CD4-positive, alpha-beta T cell (primary cell): ENCODE measurements around the gene FAM180A. TPM values are rescaled to one million over a fixed set of nuclear protein-coding genes. Genes with fewer than 3 reads are reported as not detected.

Experiments used
- ATAC-seq: fragments of 200-7000 bp; cut with Tn5 transposase; one replicate; pipeline ENCODE4 v1.10.0; 2022; ENCODE audit warnings: mild to moderate bottlenecking; ENCODE audit not compliant: poor library complexity
- CTCF ChIA-PET: fragments of 350-600 bp; sonication (Branson Sonifier 250); formaldehyde crosslinking; loops from one replicate; lab custom pipeline; 2021; ENCODE audit warnings: antibody characterized with exemption, inconsistent platforms; lab: Charles Lee
- POLR2A ChIA-PET: fragments of 350-600 bp; sonication (Branson Sonifier 250); formaldehyde crosslinking; loops from one replicate; lab custom pipeline; 2021; ENCODE audit warnings: antibody characterized with exemption, inconsistent platforms; lab: Charles Lee
- DNase-seq, 14 experiments: peaks; one replicate each; pipeline ENCODE4 v3.0.0-alpha.2; 2013 to 2020; ENCODE audit warnings: mixed read lengths in 2 of 14
- H3K27ac ChIP-seq, 2 donors: one replicate each; pipeline versions ENCODE4 v1.5.1 to v1.7.0; 2013; ENCODE audit warnings: low read length in 2 of 2, low read depth in 1 of 2, mild to moderate bottlenecking in 1 of 2
- H3K27me3 ChIP-seq, 2 experiments: 1 replicate in 1 of 2; 2 replicates in 1 of 2; pipeline versions ENCODE4 v1.6.1 to v1.7.0; 2013; ENCODE audit warnings: low read length in 2 of 2, control low read depth in 1 of 2, mild to moderate bottlenecking in 1 of 2, moderate library complexity in 1 of 2; ENCODE audit not compliant: insufficient read depth in 2 of 2, control insufficient read depth in 1 of 2
- H3K36me3 ChIP-seq: one replicate; pipeline ENCODE4 v1.6.1; 2013; ENCODE audit warnings: low read length, control low read depth; ENCODE audit not compliant: insufficient read depth
- H3K4me1 ChIP-seq: one replicate; pipeline ENCODE4 v1.6.1; 2013; ENCODE audit warnings: low read length, control low read depth; ENCODE audit not compliant: insufficient read depth
- H3K4me3 ChIP-seq: one replicate; pipeline ENCODE4 v1.5.1; 2013; ENCODE audit warnings: mild to moderate bottlenecking, low read length, moderate library complexity
- H3K9me3 ChIP-seq, 2 experiments: 1 replicate in 1 of 2; 2 replicates in 1 of 2; pipeline versions ENCODE4 v1.6.1 to v1.7.0; 2013; ENCODE audit warnings: low read length in 2 of 2, mild to moderate bottlenecking in 2 of 2, control low read depth in 1 of 2, moderate library complexity in 1 of 2; ENCODE audit not compliant: control insufficient read depth in 1 of 2, insufficient read depth in 1 of 2
- H3K27ac Mint-ChIP-seq: one replicate; pipeline ENCODE4 v1.8.0; 2020; ENCODE audit warnings: mixed read lengths
- H3K27me3 Mint-ChIP-seq: one replicate; pipeline ENCODE4 v1.8.0; 2021; ENCODE audit warnings: mixed read lengths
- H3K36me3 Mint-ChIP-seq: one replicate; pipeline ENCODE4 v1.8.0; 2021; ENCODE audit warnings: low read depth, mixed read lengths
- H3K4me1 Mint-ChIP-seq: one replicate; pipeline ENCODE4 v1.8.0; 2021; ENCODE audit warnings: low read depth, mixed read lengths
- H3K4me3 Mint-ChIP-seq: one replicate; pipeline ENCODE4 v1.8.0; 2020; ENCODE audit warnings: mild to moderate bottlenecking, mixed read lengths
- H3K9me3 Mint-ChIP-seq: one replicate; pipeline ENCODE4 v1.8.0; 2020; ENCODE audit warnings: mixed read lengths
- intact Hi-C, 2 experiments: fragments of 100-400 bp; cut with DNase I in 1 of 2; cut with micrococcal nuclease in 1 of 2; formaldehyde crosslinking; loops; one replicate each; pipeline versions ENCODE4 v1.15.1 to v1.9.0; 2023 to 2025; cut with DNase I, micrococcal nuclease
- total RNA-seq, 174 experiments: library from RNA in 2 of 174; stranded (reverse) in 2 of 174; gene quantifications; one replicate each; pipeline ENCODE4 v1.2.3 and lab custom pipeline; 2021 to 2026
- TF ChIP-seq, protein P1 (sequence below): fragments of 200-600 bp; IDR thresholded peaks from one replicate; pipeline ENCODE4 v1.8.0; 2022; ENCODE audit warnings: antibody characterized with exemption, mild to moderate bottlenecking

Gene FAM180A
- total RNA-seq, 2 experiments from 2014 or later = not detected

DNA sequence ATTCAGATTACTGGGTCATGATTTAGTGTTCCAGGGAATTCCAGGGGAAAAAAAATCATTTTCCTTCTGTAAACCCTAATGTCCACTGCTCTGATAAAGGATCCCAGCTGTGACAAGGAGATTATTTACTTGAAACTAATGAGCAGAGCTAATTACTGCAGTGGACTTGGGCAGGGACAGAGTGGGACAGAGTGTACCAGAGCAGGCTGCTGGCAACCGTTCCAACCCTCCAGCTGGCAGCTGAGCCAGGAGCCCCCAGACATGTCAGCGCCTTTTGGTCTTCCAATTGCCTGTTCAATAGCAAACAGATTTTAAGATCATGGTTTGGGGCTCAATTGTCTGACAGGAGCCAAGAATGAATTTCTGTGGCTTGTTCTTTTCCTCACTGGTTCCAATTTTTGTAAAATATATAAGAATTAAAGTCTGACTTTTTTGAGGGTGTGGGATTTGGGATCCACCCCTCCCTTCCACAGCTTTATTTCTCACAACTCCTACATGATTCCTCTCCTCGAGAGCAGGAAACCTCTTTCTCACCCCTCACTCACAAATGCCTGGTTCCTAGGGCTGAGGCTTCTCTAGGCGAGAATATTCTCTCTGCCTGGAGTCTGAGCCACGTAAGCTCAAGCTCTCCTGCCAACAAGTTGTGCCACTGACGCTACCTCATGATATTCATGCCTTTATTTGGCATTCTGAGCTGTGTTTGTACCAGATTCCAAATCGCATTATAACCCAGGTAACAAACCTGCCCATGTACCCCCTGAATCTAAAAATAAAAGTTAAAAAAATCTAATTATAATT lies 20.6 kb upstream of the FAM180A start:
- H3K27me3 ChIP-seq = peaks cover 0 to 4% of the 10 kb centered on the region in 2 experiments
- peaks cover 36% of the 10 kb centered on the region for H3K27me3 Mint-ChIP-seq
- H3K4me3 Mint-ChIP-seq = no peak overlapping the region
- ChIA-PET CTCF (no interaction called here), POLR2A (no interaction called here)
- H3K4me3 ChIP-seq = no peak overlapping the region
- H3K9me3 Mint-ChIP-seq = no peaks in the 10 kb centered on the region
- no peaks in the 10 kb centered on the region for H3K4me1 ChIP-seq
- H3K27ac Mint-ChIP-seq = no peak overlapping the region
- H3K27ac ChIP-seq = no peak overlapping the region
- ATAC-seq (no peak), DNase-seq (no peak)
- no peaks in the 10 kb centered on the region for H3K36me3 Mint-ChIP-seq
- H3K36me3 ChIP-seq = no peaks in the 10 kb centered on the region
- no peaks in the 10 kb centered on the region for H3K9me3 ChIP-seq
- TF ChIP-seq, protein P1, sequence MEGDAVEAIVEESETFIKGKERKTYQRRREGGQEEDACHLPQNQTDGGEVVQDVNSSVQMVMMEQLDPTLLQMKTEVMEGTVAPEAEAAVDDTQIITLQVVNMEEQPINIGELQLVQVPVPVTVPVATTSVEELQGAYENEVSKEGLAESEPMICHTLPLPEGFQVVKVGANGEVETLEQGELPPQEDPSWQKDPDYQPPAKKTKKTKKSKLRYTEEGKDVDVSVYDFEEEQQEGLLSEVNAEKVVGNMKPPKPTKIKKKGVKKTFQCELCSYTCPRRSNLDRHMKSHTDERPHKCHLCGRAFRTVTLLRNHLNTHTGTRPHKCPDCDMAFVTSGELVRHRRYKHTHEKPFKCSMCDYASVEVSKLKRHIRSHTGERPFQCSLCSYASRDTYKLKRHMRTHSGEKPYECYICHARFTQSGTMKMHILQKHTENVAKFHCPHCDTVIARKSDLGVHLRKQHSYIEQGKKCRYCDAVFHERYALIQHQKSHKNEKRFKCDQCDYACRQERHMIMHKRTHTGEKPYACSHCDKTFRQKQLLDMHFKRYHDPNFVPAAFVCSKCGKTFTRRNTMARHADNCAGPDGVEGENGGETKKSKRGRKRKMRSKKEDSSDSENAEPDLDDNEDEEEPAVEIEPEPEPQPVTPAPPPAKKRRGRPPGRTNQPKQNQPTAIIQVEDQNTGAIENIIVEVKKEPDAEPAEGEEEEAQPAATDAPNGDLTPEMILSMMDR = no peak
- intact Hi-C loops = no loop called here
- H3K4me1 Mint-ChIP-seq = no peaks in the 10 kb centered on the region

DNA sequence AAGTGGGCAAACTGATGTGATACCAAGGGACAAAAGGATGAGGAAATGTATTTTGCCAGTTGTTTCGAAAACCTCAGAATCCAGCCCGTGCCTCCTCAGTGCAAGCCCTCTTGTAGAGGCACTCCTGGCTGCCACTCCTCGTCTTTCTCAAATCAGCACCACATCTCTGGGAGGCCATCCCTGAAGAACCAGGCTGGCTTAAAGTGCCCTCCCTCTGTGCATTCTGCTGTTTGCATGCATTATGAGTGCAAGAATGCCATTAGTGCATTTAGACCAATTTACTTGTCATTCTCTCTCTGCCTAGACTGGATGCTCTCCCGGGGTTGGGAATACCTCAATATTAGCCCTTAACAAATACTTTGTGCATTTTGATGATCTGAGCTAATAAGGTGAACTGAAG lies 19.9 kb upstream of the FAM180A start:
- ChIA-PET CTCF (no interaction called here), POLR2A (no interaction called here)
- Mint-ChIP-seq H3K27me3 (peaks cover 42% of the 10 kb centered on the region), H3K36me3 (no peaks in the 10 kb centered on the region), H3K9me3 (no peaks in the 10 kb centered on the region), H3K4me1 (no peaks in the 10 kb centered on the region), H3K27ac (no peak overlapping the region), H3K4me3 (no peak overlapping the region)
- Histone ChIP-seq H3K4me3 (no peak overlapping the region), H3K4me1 (no peaks in the 10 kb centered on the region), H3K36me3 (no peaks in the 10 kb centered on the region), H3K9me3 (no peaks in the 10 kb centered on the region), H3K27ac (no peak overlapping the region), H3K27me3 (peaks cover 0 to 4% of the 10 kb centered on the region in 2 experiments)
- DNase-seq (no peak), ATAC-seq (no peak)
- TF ChIP-seq, protein P1 = no peak
- intact Hi-C loops = no loop called here

DNA sequence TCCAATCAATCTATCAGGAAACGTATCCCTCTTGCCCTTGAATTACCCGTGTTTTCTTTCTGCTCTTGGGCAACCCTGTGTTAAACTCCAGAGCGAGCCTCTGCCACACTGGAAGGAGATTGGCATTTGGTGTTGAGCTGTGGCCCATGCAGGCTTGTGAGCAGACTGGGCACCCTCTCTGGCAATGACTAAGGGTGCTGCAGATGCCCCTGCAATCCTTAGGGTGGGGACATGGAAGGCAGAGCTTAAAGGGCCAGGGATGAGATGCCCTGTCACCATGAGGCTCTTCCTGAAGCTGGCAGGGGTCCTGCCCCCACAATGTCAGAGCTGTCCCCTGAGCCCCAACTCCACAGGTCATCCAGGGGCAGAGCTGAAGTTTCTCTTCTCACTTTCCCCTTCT lies 19.5 kb upstream of the FAM180A start:
- CTCF ChIA-PET = no interaction called here
- Mint-ChIP-seq H3K27ac (no peak overlapping the region), H3K4me3 (no peak overlapping the region), H3K4me1 (no peaks in the 10 kb centered on the region), H3K27me3 (peaks cover 46% of the 10 kb centered on the region), H3K9me3 (no peaks in the 10 kb centered on the region), H3K36me3 (no peaks in the 10 kb centered on the region)
- TF ChIP-seq, protein P1 = no peak
- no peaks in the 10 kb centered on the region for H3K36me3 ChIP-seq
- intact Hi-C loops = no loop called here
- H3K9me3 ChIP-seq = no peaks in the 10 kb centered on the region
- no peaks in the 10 kb centered on the region for H3K4me1 ChIP-seq
- POLR2A ChIA-PET = no interaction called here
- H3K27ac ChIP-seq = no peak overlapping the region
- H3K4me3 ChIP-seq = no peak overlapping the region
- no peak for DNase-seq
- ATAC-seq = no peak
- H3K27me3 ChIP-seq = peaks cover 0 to 4% of the 10 kb centered on the region in 2 experiments
